Measurements from ENCODE around the gene CD247. TPM values are rescaled to one million over a fixed set of nuclear protein-coding genes. Genes with fewer than 3 reads are reported as not detected.
"Not testable (repeated sequence)": the region's sequence is repeated elsewhere in the genome, so short reads cannot be mapped to it uniquely, and the experiment has no call there.

CD247 gene
- total RNA-seq, 3 donors from 2014 or later, result 4.6 to 6.1 (median 4.6) TPM

DNA sequence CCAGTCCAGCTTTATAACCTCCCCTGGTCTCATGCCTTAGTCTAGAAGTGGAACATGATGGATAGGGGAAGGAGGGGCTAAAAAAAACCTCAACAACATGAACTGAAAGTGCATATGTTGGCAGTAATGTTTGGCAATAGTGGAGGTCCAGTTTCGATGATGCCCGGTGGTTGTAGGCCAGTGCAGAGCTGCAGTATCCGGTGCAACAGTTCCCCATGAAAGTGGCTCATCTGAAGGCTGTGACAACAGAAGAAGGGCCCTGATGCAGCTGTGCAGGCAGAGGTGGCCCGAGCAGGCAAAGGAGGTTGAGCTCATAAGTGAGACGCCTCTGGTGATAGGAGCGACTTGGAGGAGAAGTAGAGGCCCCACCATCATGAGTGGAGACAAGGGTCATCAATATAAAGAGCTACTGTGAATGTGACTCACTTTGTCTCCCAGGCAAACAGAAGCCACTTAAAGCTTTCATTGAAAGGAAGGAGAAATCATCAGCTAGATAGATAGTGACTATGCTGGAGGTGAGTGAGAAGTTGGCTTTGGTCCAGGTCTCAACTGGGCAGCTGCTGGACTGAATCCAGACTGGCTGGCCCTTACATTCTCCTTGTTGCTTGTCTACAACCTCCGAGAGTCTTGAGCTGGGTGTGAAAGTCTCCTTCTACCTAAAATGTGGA is 45.4 kb upstream of the CD247 start:
- no peaks in the 10 kb centered on the region for H3K4me1 ChIP-seq (ENCODE audit: low read depth)
- no peaks in the 10 kb centered on the region for H3K36me3 ChIP-seq (ENCODE audit: low read depth)
- no peaks in the 10 kb centered on the region for H3K9me3 ChIP-seq
- DNase-seq, result peak in 1 of 3 donors; percentile 23
- ATAC-seq, result peak; percentile 41
- TF ChIP-seq, protein P1, sequence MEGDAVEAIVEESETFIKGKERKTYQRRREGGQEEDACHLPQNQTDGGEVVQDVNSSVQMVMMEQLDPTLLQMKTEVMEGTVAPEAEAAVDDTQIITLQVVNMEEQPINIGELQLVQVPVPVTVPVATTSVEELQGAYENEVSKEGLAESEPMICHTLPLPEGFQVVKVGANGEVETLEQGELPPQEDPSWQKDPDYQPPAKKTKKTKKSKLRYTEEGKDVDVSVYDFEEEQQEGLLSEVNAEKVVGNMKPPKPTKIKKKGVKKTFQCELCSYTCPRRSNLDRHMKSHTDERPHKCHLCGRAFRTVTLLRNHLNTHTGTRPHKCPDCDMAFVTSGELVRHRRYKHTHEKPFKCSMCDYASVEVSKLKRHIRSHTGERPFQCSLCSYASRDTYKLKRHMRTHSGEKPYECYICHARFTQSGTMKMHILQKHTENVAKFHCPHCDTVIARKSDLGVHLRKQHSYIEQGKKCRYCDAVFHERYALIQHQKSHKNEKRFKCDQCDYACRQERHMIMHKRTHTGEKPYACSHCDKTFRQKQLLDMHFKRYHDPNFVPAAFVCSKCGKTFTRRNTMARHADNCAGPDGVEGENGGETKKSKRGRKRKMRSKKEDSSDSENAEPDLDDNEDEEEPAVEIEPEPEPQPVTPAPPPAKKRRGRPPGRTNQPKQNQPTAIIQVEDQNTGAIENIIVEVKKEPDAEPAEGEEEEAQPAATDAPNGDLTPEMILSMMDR (IDR thresholded peaks at IDR 0.05), result no peak
- intact Hi-C loops (cut with DNase I, micrococcal nuclease), result no loop called here
- no peak overlapping the region for H3K4me3 ChIP-seq

DNA sequence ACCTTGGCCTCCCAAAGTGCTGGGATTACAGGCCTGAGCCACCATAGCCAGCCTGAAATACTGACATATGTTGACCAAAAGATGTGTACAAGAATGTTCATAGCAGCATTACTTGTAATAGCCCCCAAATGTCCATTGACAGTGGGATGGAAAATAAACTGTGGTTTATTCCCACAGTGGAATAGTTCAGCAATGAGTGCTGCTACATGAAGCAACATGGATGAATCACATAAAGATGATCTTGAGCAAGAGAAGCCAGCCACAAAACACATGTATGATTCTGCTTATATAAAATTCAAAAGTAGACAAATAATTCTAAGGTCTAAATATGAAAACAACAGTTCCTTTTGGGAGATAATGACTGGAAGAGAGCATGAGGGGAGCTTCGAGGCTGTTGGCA is 44.4 kb upstream of the CD247 start:
- no peaks in the 10 kb centered on the region for H3K9me3 ChIP-seq
- H3K4me3 ChIP-seq, result no peak overlapping the region
- TF ChIP-seq, protein P1 (IDR thresholded peaks at IDR 0.05), result no peak
- intact Hi-C loops (cut with DNase I, micrococcal nuclease), result no loop called here
- DNase-seq, result no peak
- H3K4me1 ChIP-seq (ENCODE audit: low read depth), result no peaks in the 10 kb centered on the region
- no peak for ATAC-seq
- H3K36me3 ChIP-seq (ENCODE audit: low read depth), result no peaks in the 10 kb centered on the region

DNA sequence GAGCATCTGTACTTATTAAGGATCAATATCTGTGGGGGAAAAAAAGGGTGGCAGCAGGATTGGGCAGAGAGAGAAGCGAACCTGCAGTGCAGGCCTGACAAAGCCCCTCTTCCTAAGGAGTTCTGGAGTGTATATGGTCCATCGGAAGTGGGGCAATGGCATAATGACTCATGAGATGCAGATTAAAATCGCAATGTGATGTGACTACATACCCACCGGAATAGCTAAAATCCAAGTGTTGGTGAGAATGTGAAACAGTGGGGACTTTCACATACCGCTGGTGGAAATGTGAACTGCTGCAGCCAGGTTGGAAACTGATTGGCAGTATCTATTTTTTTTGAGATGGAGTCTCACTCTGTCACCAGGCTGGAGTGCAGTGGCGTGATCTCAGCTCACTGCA is 43.4 kb upstream of the CD247 start:
- TF ChIP-seq, protein P1 (IDR thresholded peaks at IDR 0.05), result no peak
- intact Hi-C loops (cut with DNase I, micrococcal nuclease), result no loop called here
- no peak overlapping the region for H3K4me3 ChIP-seq
- no peaks in the 10 kb centered on the region for H3K4me1 ChIP-seq (ENCODE audit: low read depth)
- no peaks in the 10 kb centered on the region for H3K9me3 ChIP-seq
- H3K36me3 ChIP-seq (ENCODE audit: low read depth), result no peaks in the 10 kb centered on the region
- no peak for DNase-seq
- ATAC-seq, result no peak

DNA sequence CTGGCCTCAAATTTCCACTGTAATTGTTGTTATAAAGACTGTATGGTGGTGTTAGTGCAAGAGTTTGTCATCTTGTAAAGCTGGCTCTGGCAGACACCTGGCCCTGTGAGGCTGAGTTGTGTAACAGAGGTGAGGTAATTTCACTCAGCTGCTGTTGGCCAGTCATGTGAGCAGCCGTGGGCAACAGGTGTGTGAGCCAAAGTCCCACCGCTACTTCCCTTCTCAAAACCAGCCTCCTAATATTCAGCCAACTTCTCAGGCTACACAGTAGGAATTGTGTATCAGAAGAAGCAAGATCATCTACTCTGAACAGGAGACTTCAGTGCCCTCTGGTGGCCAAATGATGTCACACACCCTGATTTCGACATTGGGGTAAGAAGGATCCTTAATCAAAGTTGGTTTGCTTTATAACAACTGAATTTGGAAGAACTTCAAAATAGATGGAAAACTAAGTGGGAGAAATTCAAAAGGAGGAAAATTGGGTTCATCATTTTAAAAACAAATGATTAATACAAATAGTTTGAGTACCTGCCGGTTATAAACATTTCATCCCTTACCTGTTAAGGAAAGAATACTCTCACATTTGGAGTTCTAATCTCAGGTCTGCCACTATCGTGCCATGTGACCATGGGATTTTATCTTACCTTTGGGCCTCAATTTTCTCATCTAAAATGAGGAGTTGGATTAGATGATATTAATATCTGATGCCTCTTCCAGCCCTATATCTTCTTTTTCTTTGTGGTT is 37.8 kb upstream of the CD247 start:
- H3K9me3 ChIP-seq, result no peaks in the 10 kb centered on the region
- H3K36me3 ChIP-seq (ENCODE audit: low read depth), result no peaks in the 10 kb centered on the region
- peak; percentile 57 to 88 (median 67) for DNase-seq
- ATAC-seq, result peak; percentile 52
- TF ChIP-seq, protein P1 (IDR thresholded peaks at IDR 0.05), result peak; percentile 83
- H3K4me3 ChIP-seq, result no peak overlapping the region
- H3K4me1 ChIP-seq (ENCODE audit: low read depth), result peaks cover 6% of the 10 kb centered on the region
- intact Hi-C loops (cut with DNase I, micrococcal nuclease), result no loop called here

DNA sequence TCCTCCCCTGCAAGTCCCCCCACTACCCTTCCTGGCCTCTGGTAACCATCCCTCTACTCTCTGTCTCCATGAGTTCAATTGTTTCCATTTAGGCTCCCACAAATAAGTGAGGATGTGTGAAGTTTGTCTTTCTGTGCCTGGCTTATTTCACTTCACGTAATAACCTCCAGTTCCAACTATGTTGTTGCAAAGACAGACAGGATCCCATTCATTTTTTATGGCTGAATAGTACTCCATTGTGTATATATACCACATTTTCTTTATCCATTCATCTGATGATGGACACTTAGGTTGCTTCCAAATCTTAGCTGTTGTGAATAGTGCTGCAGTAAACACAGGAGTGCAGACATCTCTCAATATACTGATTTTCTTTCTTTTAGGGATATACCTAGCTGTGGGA is 36.7 kb upstream of the CD247 start:
- ATAC-seq, result not testable (repeated sequence)

DNA sequence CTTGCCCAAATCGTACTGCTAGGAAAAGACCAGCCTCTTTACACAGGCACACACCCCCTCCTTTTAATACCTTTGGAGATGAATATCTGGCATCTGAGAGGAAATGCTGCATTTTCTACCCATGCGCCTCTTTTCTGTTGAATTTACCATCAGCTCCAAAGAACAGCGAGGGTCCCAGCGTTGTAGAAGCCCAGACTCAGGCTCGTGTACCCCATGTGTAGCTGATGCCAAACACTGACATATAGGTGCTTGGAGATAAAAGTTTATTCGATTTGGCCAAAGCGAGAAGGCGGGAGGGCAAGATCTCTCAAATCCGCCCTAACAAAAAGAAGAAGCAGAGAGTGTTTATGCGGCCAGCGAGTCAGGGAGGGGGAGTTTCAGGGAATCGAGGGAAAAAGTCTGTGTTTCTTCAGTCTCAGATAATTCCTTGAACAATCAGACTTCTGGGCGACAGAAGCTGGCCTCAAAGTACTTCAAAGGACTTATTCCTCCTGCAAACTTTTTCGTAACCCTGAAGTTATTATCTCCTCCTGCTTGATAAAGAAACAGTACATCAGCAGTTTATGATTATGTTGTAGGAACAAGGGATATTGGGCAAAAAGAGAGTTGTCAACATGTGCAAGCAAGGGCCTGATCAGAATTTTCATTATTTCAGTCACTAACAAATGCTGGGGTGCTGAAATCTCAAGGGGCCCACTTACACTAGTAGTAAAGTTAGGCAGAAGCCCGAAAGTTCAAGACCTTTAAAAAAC is 35.9 kb upstream of the CD247 start:
- Histone ChIP-seq H3K9me3 (no peaks in the 10 kb centered on the region), H3K4me3 (no peak overlapping the region), H3K36me3 (ENCODE audit: low read depth) (no peaks in the 10 kb centered on the region), H3K4me1 (ENCODE audit: low read depth) (peaks cover 6% of the 10 kb centered on the region)
- TF ChIP-seq, protein P1 (IDR thresholded peaks at IDR 0.05), result no peak
- intact Hi-C loops (cut with DNase I, micrococcal nuclease), result no loop called here
- peak in 1 of 3 donors; percentile 18 for DNase-seq
- no peak for ATAC-seq

More for the DNA sequence above, 36.7 kb upstream of the CD247 start:
- intact Hi-C loops (cut with DNase I, micrococcal nuclease); H3K4me3 ChIP-seq; H3K4me1 ChIP-seq (ENCODE audit: low read depth); H3K9me3 ChIP-seq; H3K36me3 ChIP-seq (ENCODE audit: low read depth); DNase-seq: not testable (repeated sequence)
